GM18870 (cell line): ENCODE measurements around the gene RBPJ.
A peak's percentile ranks its signal among the peaks of the same experiment; 100 is the strongest.
"Not testable (repeated sequence)": the region's sequence is repeated elsewhere in the genome, so short reads cannot be mapped to it uniquely, and the experiment has no call there.

ENCODE experiments used
- ATAC-seq: cut with Tn5 transposase; IDR thresholded peaks from one replicate; pipeline ENCODE4 v1.9.1; 2021; ENCODE audit warnings: moderate library complexity; ENCODE audit not compliant: unreplicated experiment

Gene RBPJ

DNA sequence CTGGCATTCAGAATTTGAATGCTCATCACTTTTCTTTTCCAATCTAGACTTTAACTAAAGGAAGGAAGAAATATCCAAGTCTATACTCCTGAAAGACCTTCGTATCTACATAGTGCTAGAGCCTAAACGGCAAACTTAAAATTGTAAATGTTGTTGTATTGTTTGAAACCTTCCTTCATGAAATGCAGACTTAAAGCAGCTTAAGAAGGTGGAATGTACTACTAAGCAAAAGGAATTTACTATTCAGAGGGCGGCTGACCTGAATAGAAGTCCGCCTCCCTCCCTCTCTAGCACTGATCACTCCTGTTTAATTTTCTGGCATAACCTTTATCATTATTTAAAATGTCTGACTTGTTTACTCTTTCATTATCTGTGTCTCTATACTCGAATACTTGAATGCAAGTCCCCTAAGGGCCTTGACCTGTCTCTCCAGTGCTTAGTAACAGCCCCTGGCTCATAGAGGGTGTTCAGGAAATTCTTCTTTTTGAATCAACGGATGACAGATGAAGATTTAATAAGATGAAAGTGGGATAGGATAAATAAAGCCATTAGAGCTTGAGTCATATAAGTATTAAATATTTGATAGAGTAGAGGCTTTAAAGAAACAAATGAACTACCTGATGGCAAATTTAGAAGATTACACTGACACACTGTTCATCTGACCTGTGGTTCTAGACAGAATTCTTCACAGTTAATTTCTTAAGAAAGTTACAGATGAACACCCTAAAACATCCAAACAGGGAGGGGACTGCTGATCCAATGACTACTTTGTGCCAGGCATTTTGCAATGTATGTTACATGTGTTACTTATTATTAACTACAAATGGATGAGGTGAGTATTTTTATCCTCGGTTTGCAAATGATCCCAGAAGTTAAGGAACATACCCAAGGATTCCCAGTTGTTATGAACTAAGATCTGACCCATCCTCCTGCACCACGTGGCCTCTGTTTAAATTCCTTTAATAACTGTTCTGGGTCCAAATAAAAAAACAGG, 20.2 kb upstream of the RBPJ start:
- ATAC-seq: no peak

DNA sequence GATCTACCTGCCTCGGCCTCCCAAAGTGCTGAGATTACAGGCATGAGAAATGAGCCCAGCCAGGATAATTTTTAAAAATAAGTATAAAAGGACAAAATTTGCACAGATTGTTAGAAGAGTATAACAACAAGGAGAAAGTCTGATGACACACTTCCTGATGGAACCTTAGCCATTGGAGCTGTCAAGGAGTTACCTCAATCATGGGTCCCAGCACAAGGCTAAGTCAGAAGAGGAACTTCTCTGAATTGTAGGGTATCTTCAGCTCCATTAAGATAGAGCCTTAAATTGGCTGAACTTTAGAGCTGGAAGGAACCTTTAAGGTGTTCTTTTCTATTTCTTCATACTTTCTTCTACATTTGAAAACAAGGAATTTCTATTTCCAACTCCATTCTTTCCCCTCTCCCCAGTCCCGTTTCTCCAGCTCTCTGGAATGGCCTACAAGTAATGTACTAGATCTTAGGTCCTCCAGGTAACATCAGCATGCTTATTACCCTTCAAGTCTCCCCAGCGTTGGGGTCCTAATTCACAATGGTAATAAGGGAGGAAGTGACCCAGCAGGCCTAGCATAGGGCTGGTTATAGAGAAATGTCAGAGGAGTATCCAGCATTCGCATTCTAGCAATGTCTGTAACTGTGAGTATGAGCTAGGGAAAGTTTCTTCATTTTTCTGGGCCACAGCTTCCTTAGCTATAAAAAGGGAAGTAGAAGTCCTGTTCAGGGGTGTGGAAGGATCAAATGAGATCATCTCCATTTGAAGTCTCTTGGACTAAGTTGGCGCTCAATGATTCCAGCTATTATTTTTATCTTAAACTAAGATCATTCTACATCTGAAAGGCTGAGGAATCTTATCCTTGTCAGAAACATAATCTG, 18.5 kb upstream of the RBPJ start:
- no peak for ATAC-seq

DNA sequence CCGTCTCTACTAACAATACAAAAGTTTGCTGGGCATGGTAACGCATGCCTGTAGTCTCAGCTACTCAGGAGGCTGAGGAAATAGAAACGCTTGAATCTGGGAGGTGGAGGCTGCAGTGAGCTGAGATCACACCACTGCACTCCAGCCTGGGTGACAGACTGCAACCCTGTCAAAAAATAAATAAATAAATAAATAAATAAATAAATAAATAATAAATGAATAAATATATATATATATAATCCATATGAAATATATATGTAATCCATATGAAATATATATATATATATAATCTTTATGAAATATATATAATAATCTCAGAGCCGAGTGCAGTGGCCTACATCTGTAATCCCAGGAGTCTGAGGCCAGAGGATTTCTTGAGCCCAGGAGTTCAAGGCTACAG, 17.8 kb upstream of the RBPJ start:
- no peak for ATAC-seq

DNA sequence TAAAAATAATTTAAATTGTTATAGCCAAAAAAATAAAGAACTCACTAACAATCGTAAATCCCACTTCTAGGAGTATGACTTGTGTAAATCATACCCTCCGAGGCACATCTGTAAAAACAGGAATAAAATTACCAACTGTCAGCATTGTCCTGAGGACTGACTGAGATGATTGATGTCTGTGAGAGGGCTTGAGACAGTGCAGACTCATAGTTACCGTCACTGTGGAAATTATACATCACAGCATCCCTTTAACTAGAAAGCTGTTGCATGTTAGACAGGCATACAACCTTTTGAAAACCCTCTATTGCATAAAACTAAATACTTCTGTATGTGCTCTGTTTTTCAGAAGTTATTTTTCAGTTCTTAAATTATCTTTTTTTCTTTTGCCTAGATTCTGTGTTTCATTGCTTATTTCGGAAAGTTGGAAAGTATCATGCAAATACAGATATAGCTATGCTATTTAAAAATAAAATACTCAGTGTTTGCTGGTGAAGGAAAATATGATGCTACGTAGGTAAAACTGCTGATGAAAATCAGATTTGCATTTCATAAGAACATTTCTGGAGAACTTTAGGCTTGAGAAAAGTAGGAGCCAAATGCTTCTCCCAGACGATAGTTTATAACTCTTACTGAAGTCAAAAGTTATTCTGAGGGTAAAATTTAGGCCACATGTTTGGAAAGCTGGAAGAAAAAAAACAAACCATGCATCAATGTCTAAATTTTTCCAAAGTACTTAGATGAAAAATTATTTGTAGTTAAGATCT, 13.6 kb upstream of the RBPJ start:
- ATAC-seq: no peak

DNA sequence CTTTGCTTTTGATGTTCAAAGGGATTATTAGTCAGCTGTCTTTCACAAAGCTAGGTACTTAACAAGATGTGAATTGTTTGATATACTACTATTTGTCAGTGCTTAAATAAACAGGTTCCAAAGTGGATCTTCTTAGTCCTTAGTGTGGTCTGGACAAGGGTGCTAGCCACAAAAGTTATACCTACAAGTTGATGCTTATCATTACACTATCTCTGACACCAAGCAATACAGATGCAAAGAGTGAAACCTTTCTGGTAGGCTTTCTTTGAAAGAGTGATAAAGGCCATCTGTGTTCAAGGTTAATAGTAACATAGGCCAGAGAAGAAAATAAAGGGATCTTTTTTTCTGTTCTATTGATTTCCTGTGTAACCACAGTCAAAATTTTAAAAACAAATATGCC, 12.2 kb upstream of the RBPJ start:
- ATAC-seq: no peak

DNA sequence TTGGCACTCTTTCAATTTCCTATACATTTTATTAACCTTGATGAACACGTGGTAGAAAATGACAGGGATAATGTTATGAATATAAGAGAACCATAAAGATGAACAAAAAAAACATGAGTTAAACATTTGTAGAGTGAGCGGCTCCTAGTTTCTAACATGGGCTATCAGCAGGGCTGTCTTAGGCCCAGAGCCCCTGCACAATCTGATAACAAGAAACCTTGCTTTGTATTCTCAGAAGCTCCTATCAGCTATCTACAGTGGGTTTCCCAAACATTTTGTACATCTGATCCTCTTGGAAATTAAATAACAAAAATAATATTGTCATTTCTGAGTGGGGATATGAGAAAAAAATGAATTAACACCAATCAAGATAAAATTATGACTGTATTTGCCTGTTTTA, 10.6 kb upstream of the RBPJ start:
- ATAC-seq: no peak

DNA sequence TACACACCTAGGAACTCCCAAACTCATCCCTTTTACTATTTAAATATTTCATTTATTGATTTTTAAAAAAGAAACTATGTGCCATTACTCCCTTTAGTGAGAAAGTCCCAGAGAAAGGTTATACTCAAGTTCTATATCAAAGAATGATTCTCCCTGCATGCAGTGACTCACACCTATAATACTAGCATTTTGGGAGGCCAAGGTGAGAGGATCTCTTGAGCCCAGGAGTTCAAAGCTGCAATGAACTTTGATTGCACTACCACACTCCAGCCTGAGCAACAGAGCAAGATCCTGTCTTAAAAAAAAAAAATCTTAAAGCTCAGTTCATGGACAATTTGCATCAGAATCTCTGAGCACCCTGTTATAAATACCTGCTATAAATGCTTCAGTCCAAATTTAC, 9.2 kb upstream of the RBPJ start:
- ATAC-seq: no peak

DNA sequence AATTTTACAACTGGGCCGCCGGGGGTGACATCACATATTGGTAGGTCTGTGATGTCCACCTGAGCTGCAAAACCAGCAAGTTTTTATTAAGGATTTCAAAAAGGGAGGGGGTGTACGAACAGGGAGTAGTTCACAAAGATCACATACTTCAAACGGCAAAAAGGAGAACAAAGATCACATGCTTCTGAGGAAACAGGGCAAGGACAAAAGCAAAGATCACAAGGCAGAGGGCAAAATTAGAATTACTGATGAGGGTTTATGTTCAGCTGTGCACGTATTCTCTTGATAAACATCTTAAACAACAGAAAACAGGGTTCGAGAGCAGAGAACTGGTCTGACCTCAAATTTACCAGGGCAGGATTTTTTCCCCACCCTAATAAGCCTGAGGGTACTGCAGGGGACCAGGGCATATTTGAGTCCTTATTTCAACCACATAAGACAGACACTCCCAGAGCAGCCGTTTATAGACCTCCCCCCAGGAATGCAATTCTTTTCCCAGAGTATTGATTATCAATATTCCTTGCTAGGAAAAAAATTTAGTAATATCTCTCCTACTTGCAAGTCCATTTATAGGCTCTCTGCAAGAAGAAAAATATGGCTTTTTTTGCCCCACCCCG, 5.4 kb upstream of the RBPJ start:
- not testable (repeated sequence) for ATAC-seq

DNA sequence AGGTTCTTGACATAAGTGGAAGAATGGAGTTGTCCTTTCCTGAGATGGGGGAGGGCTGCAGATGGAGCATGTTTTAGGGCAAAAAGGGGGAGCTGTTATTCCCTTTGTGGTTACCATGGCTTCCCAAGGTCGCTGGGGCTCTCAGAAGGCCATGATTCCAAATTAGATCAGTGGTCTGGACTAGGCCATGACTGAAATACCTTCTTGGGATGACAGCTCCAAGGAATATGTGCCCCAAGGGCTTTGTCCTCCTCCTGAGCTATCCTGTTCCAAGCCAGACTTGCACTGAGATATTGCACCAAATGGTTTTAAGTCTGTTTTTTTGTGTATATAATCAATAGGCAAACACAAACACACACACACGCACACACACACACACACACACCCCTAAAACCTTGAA, 3.0 kb upstream of the RBPJ start:
- no peak for ATAC-seq

DNA sequence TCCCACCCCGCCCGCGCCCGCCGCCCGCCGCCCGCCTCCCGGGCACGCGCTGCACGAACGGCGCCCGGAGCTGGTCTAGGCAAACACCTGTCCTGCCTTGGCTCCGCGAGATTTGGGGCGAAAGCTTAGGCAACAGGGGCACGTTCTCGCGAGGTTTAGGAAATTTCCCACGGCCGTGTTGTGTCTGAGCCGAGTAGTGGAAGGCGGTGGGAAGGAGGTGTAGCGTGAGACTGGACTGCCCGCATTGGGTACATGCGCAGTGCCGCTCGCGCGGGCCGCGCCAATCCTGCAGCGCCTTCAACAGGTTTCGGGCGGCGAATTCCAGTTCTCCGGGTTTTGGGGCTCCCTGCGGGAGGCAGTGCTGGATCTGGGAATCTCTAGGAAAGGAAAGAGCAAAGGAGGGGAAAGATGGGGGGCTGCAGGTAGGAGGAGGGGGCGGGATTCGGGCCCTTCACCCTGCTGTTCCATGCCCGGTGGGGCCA, 1.3 kb upstream of the RBPJ start:
- ATAC-seq: peak; percentile 75

DNA sequence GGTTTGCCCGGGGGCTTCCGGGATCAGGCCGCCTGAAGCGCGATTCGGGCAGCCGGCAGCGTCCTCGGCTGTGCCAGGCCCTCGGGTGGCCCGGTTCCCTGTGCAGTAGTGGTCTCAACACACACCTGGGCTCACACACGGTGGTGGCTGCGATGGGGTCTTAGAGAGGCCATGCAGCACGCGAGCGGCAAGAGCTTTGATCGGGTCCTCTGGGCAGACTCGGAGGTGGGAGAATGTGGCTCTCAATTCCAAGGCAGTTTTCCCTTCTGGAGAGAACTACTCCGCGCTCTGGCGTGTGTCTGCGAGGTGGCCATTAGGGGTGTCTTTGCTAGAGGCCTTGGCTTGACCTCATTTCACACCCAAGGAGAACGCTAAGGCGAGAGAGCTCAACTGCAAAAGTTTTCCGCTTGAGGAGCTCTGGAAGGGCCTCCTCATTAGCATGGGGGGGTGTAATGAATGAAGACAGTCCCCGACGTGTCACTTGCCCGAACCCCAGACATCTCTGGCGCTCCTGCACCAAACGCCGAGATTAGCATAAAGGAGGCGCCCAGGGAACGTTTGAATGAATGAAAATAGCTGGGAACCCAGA, 771 bp upstream of the RBPJ start:
- ATAC-seq: peak; percentile 7

DNA sequence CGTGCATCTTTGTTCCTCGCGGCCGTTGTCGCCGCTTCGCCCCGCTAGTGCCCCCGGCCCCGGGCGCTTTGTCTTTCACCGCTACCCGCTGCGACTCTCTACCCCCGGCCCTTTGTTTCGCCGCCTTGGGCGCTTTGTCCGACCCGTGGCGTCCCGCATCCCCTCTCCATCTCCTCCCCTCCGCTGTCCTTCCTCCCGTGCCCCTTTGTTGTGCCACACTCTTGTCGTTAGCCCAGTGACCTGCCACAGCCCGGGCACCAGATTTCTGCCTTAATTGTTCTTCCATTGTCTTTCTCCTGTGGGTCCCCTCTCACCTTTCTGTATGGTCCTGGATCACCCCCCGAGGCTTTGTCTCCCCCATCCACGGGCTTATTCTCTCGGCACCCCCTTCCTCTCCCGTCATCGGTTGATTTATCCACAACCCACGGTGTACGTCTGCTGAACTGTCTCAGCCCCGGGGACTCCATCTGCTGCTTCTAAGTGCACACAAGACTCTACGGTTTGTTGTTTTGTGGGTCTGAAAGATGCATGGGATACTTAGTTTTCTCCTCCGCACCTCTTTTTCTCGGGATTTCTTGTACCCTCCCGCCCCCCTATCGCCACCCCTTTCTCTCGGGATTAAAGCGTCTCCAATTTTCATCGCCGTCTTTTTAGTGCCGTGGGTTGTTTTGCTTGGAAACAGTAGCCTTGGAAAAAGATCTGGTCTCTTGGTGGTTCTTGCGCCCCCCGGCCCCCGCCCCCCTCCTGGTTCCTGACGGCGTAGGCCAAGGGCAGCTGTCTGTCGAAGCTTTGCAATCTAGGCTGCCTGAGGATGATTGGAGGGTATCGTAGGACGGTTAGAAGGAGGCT, 783 bp downstream of the RBPJ start:
- ATAC-seq: no peak

DNA sequence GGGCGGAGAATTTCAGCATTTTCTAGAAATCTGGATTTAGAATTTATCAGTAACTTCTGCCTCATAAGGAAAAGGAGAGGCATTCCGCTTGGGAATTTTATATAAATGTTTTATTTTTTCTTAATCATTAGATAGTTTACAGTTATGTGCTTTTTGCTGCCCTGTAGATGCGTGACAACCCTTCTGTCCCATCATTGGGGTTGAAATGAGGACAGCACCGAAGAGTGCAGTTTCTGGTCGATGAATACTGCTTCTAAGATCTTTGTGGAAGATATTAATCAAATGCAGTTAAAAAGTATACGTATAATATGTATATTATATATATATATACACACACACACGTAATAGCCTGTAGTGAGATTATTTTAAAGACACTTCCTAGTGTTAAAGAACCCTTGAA, 1.5 kb downstream of the RBPJ start:
- ATAC-seq: no peak

DNA sequence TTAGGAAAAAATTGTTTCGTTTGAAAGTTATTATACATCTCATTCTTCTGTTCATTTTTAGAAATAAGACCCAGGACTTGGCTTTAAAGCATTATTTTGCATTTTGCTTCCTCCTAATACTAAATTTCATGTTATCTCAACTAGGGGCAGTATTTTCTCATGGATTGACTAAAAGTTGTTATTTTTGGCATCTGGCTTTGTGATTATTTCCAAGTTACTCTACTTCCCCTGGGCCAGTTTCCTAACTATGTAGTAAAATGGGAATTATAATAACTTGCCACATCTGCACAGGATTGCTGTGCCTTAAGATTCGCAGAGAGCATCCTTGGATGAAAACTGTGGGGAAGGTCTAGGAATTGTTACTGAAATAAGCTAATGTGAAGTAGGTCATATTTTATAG, 3.0 kb downstream of the RBPJ start:
- no peak for ATAC-seq

DNA sequence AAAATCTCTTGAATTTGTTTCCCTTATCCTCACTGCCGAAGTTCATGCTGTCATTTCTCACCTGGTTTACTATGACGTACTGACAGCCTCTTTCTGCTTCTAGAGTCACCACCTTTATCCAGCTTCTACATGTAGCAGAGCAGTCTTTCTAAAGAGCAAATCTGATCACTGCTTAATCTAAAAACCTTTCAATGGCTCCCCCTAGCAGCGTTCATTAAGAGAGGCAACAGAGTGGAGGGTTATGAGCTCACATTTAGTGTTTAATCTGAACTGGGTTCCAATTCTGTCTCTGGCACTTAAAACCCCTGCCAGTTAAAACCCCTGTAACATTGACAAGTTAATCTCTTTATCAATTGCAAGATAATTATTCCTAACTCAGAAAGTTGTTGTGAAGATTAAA, 4.4 kb downstream of the RBPJ start:
- no peak for ATAC-seq

DNA sequence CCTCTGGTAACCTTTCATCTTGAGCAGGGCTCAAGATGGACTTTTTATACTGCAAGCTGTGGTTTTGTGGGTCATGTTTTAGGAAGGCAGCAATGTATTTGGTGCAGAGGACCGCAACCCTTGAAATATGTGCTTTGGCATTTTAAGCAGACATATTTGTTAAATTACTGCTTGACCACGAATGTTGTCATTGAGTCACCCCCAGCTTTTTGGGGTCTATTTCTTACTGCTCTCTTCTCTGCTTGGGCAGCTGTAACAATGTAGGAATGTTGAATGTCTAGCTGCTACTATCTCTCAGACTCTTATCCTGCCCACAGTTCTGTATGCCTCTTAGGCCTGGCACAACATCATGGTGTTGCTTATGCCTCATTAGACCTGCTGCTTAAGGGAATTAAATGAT, 6.0 kb downstream of the RBPJ start:
- no peak for ATAC-seq

DNA sequence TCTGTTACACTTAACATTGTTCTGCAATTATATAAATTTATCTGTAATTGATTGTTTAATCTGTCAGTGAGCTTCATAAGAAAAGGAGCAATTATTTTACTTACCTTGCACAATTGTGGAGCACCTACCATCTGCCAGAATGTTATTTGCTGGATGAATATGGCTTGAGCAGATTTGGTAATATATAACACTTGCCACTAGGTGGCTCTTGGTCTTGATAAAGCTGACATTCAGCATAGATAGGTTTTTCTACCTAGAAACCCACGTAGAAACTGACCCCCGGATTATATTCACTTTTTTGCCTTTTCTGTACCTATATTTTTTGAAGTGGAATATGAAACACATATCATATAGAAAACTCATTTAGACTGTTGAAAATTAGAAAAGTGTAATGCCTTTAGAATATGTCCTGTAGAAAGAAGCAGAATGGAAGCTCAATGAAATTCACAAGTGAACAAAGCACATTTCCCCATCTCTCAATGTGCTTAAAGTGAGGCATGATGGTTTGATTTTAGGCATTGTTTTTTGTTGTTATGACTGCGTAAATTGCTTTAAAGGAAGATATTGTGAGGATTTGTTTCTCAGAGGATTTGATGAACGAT, 9.5 kb downstream of the RBPJ start:
- peak; percentile 52 for ATAC-seq

DNA sequence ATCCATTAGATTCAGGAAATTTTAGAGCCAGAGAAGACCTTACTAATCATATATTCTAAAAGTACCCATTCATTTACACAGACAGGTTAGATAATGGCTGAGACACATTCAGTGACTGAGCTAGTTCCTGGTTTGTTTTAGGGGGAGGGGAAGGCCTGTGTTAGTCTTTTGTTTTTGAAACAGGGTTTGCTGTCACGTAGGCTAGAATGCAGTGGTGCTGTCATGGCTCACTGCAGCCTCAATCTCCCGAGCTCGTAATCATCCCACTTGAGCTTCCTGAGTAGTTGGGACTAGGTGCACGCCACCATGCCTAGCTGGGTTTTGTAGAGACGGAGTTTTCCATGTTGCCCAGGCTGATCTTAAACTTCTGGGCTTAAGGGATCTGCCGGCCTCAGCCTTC, 10.1 kb downstream of the RBPJ start:
- ATAC-seq: no peak

DNA sequence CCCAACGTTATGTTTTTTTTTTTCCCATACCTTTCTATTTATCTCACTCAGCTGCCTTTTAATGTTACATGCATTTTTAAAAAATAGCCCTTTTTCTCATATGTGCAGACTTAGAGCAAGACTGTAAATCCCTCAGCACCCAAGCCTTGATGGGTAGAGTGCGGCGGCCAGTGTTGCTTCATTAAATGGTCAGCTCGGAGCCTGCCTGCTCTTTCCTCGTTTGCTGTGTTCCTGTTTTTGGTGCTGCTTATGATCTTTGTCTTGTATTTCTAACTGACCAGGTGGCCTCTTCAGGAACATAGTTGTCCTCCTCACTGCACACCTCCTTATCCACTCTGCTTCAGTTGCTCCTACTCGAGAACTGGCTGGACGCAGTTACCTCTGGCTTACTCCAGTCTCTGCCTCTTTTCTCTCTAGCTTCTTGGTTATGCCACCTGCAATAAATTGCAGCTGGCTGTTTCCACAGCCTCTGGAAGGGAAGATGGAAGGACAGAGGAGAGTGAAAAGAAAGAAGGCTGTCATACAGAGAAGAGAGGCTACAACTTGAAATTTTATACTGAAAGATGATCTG, 10.7 kb downstream of the RBPJ start:
- ATAC-seq: no peak
